GM18951 (cell line): ENCODE measurements around the gene ZNF397.
"Not testable (repeated sequence)": the region's sequence is repeated elsewhere in the genome, so short reads cannot be mapped to it uniquely, and the experiment has no call there.

Experiments used
- POLR2A ChIP-seq: IDR thresholded peaks from 4 replicates; pipeline ENCODE4 v1.6.1; 2011; ENCODE audit warnings: mild to moderate bottlenecking; ENCODE audit not compliant: insufficient read length, insufficient read depth; ENCODE audit errors: extremely low read depth
- in situ Hi-C: fragments of 300-500 bp; cut with MboI; formaldehyde crosslinking; loops from one replicate; pipeline ENCODE4 v1.12.0; 2022; ENCODE audit warnings: low sequenced_read_pairs, mixed read lengths, inconsistent platforms; ENCODE audit not compliant: unreplicated experiment

Gene ZNF397

GRCh38 chr18:35240664-35241447 lies at the start of gene ZNF397:
TSS of gene ZNF397 (plus strand) at chr18:35241034. CDS start at chr18:35242471, 1,437 bp downstream.
- in situ Hi-C loops, result no loop called here

DNA sequence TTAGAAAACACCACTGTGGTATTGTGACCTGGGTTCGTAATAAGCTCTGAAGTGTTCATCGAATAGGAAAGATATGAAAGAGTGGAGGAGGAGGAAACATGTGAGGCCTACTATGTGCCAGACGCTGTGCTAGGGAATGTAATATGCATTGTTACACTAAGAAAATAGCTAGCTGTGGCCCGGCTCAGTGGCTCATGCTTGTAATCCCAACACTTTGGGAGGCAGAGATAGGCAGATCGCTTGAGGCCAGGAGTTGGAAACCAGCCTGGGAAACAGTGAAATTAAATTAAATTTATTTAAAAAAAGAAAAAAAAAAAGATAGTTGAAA lies 49.2 kb upstream of the ZNF397 start:
- TF ChIP-seq POLR2A, result no peak
- in situ Hi-C loops, result no loop called here

More at GRCh38 chr18:35240664-35241447, at the start of gene ZNF397:
- TF ChIP-seq POLR2A, result peak; percentile 92

DNA sequence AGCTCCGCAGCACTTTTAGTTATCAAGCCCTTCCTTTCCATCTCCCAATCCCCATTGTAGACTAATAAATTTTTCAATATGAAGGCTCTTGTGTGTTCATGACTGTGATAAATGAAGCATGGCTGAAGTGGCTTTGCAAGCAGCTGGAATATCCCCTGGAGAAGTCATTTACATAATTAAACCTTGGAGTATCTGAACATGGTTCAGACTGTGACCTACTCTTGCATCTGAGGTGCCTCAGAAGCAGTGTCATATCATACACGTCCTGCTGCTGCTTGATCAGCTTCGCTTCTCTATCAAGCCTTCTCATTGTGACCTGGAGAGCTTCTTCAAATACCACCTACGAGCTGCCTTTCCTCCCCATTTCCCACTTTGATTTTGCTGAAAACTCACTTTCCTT lies 48.4 kb upstream of the ZNF397 start:
- in situ Hi-C loops, result no loop called here
- no peak for TF ChIP-seq POLR2A

DNA sequence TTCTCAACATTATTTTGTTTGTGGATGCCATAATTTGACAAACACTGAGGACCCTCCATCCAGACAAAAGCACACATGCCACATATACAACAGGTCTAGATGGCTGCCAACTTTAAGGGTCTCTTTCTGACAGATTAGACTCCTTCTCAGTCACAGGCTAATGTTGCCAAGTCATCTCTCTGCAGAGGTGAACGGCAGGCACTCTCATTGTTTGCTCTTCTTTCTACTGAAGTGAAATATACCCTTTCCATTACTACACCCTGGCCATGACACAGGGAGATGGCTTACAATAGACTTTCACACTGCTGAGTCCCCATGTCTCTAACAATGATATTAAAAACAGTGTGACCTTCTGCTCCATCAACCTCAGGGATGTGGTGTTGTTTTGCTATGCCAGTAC lies 47.5 kb upstream of the ZNF397 start:
- no peak for TF ChIP-seq POLR2A
- in situ Hi-C loops, result no loop called here

- in situ Hi-C loops, result no loop called here
- TF ChIP-seq POLR2A, result no peak
Measured at GRCh38 chr18:35197296-35197695, 43.5 kb upstream of the ZNF397 start.

DNA sequence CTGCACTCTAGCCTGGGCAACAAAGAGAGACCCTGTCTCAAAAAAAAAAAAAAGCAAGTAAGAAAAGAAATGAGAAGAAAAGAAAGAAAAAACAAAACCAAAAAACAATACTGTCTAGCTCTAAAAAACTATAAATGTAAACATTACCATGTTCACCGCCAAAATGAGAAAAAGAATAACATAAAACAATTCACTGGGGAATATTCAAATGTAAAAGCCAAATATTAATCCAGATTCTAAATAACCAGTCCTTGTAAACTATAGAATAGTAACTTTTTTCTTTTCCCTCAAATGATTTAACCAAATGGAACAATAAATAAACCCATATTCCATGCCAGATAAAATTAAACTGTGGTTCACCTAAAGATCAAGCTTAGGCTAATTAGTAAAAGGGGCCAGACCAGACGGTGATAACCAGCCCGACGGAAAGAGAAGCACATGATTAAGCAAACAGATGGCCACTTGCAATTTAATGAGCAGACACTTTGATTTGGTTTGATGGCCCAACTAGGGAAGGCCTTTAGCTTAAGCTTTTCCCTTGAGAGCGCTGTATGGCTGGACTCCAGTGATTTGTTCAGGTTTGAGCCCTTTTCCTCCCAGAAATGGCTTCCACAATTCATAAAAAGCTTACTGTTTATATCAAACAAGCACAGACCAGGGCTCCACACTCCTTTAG lies 39.4 kb upstream of the ZNF397 start:
- in situ Hi-C loops, result no loop called here

DNA sequence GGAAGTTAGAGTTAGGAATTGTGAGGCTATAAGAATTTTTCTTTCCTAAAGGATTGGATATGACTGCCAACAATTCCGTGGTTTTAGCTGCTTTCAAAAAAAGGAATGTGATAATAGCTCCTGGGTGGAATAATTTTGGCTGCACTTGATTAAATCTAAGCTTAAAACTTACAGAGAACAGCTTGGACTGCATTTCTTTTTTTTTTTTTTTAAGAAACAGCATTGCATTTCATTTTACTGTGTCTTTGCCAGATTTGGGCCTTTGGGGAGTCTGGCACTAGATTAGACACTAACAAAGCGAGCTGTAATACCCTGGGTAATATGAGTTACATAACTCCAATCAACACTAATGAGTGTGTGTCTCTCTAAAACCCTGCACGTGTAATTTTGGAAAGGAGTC lies 37.8 kb upstream of the ZNF397 start:
- in situ Hi-C loops, result no loop called here
- no peak for TF ChIP-seq POLR2A

More for the DNA sequence above, 39.4 kb upstream of the ZNF397 start:
- no peak for TF ChIP-seq POLR2A

DNA sequence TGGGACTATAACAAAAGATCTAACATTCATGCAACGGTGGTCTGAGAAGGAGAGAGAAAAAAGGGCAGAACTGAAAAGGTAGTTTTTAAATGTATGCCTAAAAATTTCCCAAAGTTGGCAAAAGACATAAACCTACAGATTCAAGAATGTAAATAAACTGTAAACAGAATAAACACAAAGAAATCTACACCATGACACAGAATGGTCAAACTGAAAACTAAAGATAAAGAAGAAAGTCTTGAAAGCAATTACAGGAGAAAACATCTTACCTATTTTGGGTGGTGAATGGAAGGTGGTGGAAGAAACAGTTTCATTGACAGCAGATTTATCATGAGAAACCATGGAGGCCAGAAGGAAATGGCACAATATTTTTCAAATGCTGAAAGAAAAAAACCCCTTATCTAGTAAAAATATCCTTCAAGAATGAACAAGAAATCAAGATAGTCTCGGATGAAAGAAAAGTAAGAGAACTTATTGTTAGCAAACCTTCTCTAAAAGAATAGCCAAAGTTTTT lies 35.6 kb upstream of the ZNF397 start:
- in situ Hi-C loops, result no loop called here
- TF ChIP-seq POLR2A, result no peak

GRCh38 chr18:35205746-35206458 lies 34.9 kb upstream of the ZNF397 start:
- in situ Hi-C loops, result not testable (repeated sequence)

GRCh38 chr18:35215026-35215425 lies 25.8 kb upstream of the ZNF397 start:
- in situ Hi-C loops, result no loop called here
- no peak for TF ChIP-seq POLR2A

DNA sequence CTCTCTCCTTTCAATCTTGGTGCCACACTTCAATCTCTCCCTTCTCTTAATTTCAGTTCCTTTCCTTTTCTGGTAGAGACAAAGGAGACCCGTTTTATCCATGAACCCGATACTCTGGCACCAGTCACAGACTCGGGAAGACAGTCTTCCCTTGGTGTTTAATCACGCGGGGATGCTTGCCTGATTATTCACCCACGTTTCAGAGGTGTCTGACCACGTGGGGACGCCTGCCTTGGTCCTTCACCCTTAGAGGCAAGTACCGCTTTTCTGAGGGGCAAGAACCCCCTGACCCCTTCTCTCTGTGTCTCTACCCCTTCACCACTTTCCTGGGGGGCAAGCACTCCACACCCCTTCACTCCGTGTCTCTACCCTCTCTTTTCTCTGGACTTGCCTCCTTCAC lies 24.2 kb upstream of the ZNF397 start:
- in situ Hi-C loops, result not testable (repeated sequence)

DNA sequence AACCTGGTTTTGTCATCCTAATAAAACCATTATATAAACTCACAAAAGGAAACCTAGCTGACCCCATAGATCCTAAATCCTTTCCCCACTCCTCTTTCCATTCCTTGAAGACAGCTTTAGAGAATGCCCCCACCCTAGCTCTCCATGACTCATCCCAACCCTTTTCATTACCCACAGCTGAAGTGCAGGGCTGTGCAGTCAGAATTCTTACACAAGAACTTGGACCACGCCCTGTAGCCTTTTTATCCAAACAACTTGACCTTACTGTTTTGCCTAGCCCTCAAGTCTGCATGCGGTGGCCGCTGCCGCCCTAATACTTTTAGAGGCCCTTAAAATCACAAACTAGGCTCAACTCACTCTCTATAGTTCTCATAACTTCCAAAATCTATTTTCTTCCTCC lies 21.5 kb upstream of the ZNF397 start:
- in situ Hi-C loops, result not testable (repeated sequence)

DNA sequence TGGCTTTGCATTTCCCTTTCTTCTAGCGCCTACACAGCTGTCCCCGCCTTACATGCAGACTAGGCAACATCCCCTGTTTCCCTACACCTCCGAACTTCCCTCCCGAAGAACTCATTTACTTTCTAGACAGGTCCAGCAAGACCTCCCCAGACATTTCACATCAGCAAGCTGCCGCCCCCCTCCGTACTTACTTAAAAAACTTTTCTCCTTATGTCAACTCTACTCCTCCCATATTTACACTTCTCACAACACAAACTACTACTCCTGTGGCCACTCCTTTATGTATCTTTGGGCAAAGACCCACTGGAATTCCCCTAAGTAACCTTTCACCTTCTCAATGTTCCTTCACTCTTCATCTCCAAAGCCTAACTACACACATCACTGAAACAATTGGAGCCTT lies 20.4 kb upstream of the ZNF397 start:
- no peak for TF ChIP-seq POLR2A
- in situ Hi-C loops, result no loop called here

DNA sequence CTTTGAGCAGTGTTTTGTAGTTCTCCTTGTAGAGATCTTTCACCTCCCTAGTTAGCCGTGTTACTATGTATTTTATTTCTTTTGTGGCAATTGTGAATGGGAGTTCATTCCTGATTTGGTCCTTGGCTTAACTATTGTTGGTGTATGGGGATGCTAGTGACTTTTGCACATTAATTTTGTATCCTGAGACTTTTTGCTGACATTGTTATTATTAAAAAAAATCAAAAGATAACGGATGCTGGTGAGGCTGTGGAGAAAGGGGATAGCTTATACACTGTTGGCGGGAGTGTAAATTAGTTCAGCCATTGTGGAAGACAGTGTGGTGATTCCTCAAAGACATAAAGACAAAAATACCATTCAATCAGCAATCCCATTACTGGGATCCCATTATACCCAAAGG lies 17.0 kb upstream of the ZNF397 start:
- no peak for TF ChIP-seq POLR2A
- in situ Hi-C loops, result no loop called here
